H1 (cell line): ENCODE data around the gene NPFFR1. TPM values are rescaled to one million over a fixed set of nuclear protein-coding genes. Genes with fewer than 3 reads are reported as not detected.

Experiments used
- ATF2 ChIP-seq: IDR thresholded peaks from 2 replicates; pipeline ENCODE4 v1.6.1; 2012; ENCODE audit warnings: low read length, inconsistent platforms
- CHD7 ChIP-seq: fragments of 300-600 bp; sonication (generic); IDR thresholded peaks from 2 replicates; pipeline ENCODE4 v1.7.1; 2012; ENCODE audit warnings: low read length, moderate library complexity, mild to moderate bottlenecking, inconsistent platforms; ENCODE audit not compliant: insufficient replicate concordance
- GTF2F1 ChIP-seq: IDR thresholded peaks from 2 replicates; pipeline ENCODE4 v1.6.1; 2012; ENCODE audit warnings: low read depth, low read length, improper control_type of control experiment, borderline replicate concordance
- POU5F1 ChIP-seq: IDR thresholded peaks from 2 replicates; pipeline ENCODE4 v1.6.1; 2011; ENCODE audit warnings: low read depth, mild to moderate bottlenecking, low read length, moderate library complexity
- SAP30 ChIP-seq: fragments of 300-600 bp; sonication (generic); IDR thresholded peaks from 2 replicates; pipeline ENCODE4 v1.7.1; 2012; ENCODE audit warnings: low read length, moderate library complexity, mild to moderate bottlenecking, inconsistent platforms; ENCODE audit not compliant: insufficient read depth, insufficient replicate concordance
- polyA plus RNA-seq, 7 experiments: library from polyadenylated mRNA; depleted of rRNA in 3 of 7; stranded (reverse) in 5 of 7; unstranded in 2 of 7; fragments of >200 nt in 5 of 7; fragments of 200-250 nt in 2 of 7; gene quantifications; 1 replicate in 5 of 7; 2 replicates in 1 of 7; 4 replicates in 1 of 7; pipeline versions ENCODE4 v1.2.1 to v1.2.3, GENCODE V29; 2011 to 2013; ENCODE audit warnings: missing spikeins in 2 of 7, mixed read lengths in 2 of 7
- total RNA-seq: library from RNA; stranded (reverse); fragmentation: NEBNext Ultra II Directional; extraction: Animal tissue kit (Norgen Biotek cat#: 25700); gene quantifications from 2 replicates; pipeline ENCODE4 v1.2.1, GENCODE V29; 2021

Gene NPFFR1
- total and polyA plus RNA-seq, 2 of the 8 experiments (the other 6 are each of a cell fraction or from before 2014, with no cell fraction given), result 0.02 to 0.06 TPM

GRCh38 chr10:70293169-70293843 lies 9.5 kb upstream of the NPFFR1 start (continued):
- no peak for TF ChIP-seq ATF2
- no peak for TF ChIP-seq SAP30
- no peak for TF ChIP-seq POU5F1
- no peak for TF ChIP-seq CHD7
- no peak for TF ChIP-seq GTF2F1
